ENCODE measurements around the gene DHRS3.
"Not testable (repeated sequence)": the region's sequence is repeated elsewhere in the genome, so short reads cannot be mapped to it uniquely, and the experiment has no call there.

The DHRS3 gene

DNA sequence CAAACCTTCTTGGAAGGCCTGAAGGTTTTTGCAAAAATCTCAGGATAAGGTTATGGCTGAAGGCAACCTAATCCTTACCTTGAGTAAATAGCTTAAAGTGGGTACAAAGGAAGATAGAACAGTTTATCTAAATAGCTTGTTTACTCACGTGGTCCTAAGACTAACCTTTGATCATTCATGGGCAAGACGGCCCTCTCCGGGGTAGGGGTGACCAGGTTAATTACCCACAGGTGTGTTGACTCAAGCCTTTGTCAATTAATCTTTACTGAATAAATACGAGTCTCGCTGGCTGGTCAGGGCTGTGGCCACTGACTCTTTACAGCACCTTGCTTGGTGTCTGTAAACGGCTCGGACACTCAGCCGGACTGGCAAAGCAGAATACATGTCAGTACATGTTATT is 36.6 kb upstream of the DHRS3 start:
- Histone ChIP-seq H3K36me3 (ENCODE audit: control insufficient read depth in 2 of 2, insufficient read depth in 2 of 2, low read length in 2 of 2) (no peaks in the 10 kb centered on the region), H3K4me1 (ENCODE audit: control insufficient read depth, insufficient read depth, low read length) (peaks cover 4% of the 10 kb centered on the region), H3K27me3 (ENCODE audit: control insufficient read depth in 1 of 2, insufficient read depth in 2 of 2, low read length in 2 of 2) (no peaks in the 10 kb centered on the region), H3K4me3 (ENCODE audit: low read length in 2 of 2) (no peak overlapping the region), H3K9ac (ENCODE audit: low read length in 2 of 2) (no peak overlapping the region), H3K9me3 (ENCODE audit: control insufficient read depth in 2 of 2, low read length in 2 of 2) (no peaks in the 10 kb centered on the region), H3K27ac (ENCODE audit: low read length) (no peak overlapping the region)

DNA sequence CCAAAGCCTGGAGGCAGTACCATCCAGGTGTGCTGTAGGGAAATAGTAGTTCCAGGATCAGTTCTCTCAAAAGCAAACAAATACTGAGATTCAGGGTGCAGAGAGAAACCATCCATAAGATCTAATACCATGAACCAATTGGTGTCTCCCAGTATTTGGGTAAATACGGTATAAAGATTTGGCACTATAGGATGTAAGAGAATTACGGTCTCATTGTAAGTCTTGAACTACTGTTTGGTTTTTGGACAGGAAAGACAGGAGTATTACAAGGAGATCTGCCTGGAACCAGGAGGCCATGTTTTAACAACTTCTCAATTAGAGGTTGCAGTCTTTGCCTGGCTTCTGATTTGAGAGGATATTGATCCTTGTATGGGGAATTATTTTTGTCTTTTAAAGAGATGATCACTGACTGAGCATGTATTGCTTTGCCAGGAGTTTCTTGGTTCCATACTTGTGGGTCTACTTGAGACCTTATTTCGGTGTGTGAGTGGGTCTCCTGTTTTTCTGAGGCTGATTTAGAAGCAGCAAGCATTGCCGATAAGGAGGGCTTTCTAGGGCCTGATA is 36.1 kb upstream of the DHRS3 start:
- Histone ChIP-seq H3K4me3 (ENCODE audit: low read length in 2 of 2) (no peak overlapping the region), H3K36me3 (ENCODE audit: control insufficient read depth in 2 of 2, insufficient read depth in 2 of 2, low read length in 2 of 2) (no peaks in the 10 kb centered on the region), H3K9ac (ENCODE audit: low read length in 2 of 2) (no peak overlapping the region), H3K4me1 (ENCODE audit: control insufficient read depth, insufficient read depth, low read length) (peaks cover 4% of the 10 kb centered on the region), H3K27me3 (ENCODE audit: control insufficient read depth in 1 of 2, insufficient read depth in 2 of 2, low read length in 2 of 2) (no peaks in the 10 kb centered on the region), H3K27ac (ENCODE audit: low read length) (no peak overlapping the region), H3K9me3 (ENCODE audit: control insufficient read depth in 2 of 2, low read length in 2 of 2) (no peaks in the 10 kb centered on the region)

DNA sequence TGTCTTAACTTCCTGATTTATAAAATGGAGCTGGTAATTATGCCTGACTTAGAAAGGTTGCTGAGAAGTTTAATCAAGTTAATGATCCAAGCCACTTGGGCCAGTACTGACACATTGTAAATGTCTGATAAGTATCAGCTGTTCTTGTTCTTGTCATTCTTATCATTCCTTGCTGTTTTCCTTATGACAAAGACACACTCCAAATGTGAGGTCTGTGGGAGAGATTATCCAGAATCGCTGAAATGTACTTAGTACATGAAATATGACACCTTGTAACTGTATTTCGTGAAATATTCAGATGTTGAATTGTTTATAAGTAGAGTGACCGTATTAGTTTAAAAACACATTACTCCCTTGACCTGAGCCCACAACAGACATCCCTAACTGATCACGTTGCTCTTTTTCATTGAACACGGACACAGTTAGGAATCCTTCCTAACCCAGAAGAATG is 32.0 kb upstream of the DHRS3 start:
- no peaks in the 10 kb centered on the region for H3K36me3 ChIP-seq (ENCODE audit: control insufficient read depth in 2 of 2, insufficient read depth in 2 of 2, low read length in 2 of 2)
- no peak overlapping the region for H3K4me3 ChIP-seq (ENCODE audit: low read length in 2 of 2)
- no peak overlapping the region for H3K27ac ChIP-seq (ENCODE audit: low read length)
- peaks cover 4% of the 10 kb centered on the region for H3K4me1 ChIP-seq (ENCODE audit: control insufficient read depth, insufficient read depth, low read length)
- H3K9ac ChIP-seq (ENCODE audit: low read length in 2 of 2) = no peak overlapping the region
- no peaks in the 10 kb centered on the region for H3K27me3 ChIP-seq (ENCODE audit: control insufficient read depth in 1 of 2, insufficient read depth in 2 of 2, low read length in 2 of 2)
- H3K9me3 ChIP-seq (ENCODE audit: control insufficient read depth in 2 of 2, low read length in 2 of 2) = no peaks in the 10 kb centered on the region

DNA sequence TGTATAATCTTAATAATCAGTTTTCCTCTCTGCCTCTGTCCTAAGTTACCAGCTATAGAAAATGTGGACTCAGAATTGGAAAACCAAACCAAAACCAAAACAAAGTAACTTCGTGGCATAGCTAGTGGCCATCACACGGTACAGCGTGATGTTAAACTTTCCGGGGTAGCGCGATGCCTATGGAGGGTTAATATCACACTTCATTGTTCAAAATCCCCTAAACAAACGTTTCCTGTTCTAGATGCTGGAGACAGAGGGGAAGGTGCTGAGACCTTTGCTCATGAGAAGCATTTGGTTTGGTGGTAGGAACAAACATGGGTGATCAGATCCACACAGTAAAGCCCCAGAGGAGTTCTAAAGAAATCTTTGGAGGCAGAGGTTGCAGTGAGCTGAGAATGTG is 30.7 kb upstream of the DHRS3 start:
- Histone ChIP-seq H3K4me1 (ENCODE audit: control insufficient read depth, insufficient read depth, low read length) (peaks cover 4% of the 10 kb centered on the region), H3K4me3 (ENCODE audit: low read length in 2 of 2) (no peak overlapping the region), H3K9ac (ENCODE audit: low read length in 2 of 2) (no peak overlapping the region), H3K36me3 (ENCODE audit: control insufficient read depth in 2 of 2, insufficient read depth in 2 of 2, low read length in 2 of 2) (no peaks in the 10 kb centered on the region), H3K27ac (ENCODE audit: low read length) (no peak overlapping the region), H3K27me3 (ENCODE audit: control insufficient read depth in 1 of 2, insufficient read depth in 2 of 2, low read length in 2 of 2) (no peaks in the 10 kb centered on the region), H3K9me3 (ENCODE audit: control insufficient read depth in 2 of 2, low read length in 2 of 2) (no peaks in the 10 kb centered on the region)

DNA sequence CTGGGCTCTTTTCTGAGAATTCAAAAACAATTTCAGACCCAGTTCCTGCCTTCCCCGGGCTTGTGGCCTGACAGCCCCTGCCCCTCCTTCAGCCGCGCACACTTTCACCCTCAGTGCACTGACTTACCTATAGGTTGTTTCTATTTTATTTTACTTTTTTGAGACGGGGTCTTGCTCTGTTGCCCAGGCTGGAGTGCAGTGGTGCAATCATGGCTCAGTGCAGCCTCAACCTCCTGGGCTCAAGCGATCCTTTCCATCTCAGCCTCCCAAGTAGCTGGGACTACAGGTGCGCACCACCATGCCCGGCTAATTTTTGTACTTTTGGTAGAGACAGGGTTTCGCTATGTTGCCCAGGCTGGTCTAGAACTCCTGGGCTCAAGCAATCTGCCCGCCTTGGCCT is 27.4 kb upstream of the DHRS3 start:
- H3K27me3 ChIP-seq (ENCODE audit: control insufficient read depth in 1 of 2, insufficient read depth in 2 of 2, low read length in 2 of 2); H3K9me3 ChIP-seq (ENCODE audit: control insufficient read depth in 2 of 2, low read length in 2 of 2); H3K4me3 ChIP-seq (ENCODE audit: low read length in 2 of 2); H3K4me1 ChIP-seq (ENCODE audit: control insufficient read depth, insufficient read depth, low read length); H3K27ac ChIP-seq (ENCODE audit: low read length); H3K9ac ChIP-seq (ENCODE audit: low read length in 2 of 2); H3K36me3 ChIP-seq (ENCODE audit: control insufficient read depth in 2 of 2, insufficient read depth in 2 of 2, low read length in 2 of 2): not testable (repeated sequence)

DNA sequence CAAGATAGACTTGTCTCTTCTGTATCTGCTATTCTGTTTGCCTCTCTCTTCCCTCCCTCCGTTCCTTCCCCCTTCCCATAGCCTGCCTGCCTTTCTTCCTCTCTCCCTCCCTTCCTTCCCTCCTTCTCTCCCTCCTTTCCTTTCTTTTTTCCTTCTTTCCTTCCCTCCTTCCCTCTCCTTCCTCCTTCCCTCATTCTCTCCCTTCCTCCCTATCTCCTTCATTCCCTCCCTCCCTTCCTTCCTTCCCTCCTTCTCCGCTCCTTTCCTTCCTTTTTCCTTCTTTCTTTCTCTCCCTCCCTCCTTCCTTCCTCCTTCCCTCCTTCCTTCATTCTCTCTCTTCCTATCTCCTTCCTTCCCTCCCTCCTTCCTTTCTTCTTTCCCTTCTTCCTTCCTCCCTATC is 26.8 kb upstream of the DHRS3 start:
- Histone ChIP-seq H3K9me3 (ENCODE audit: control insufficient read depth in 2 of 2, low read length in 2 of 2) (peaks cover 0 to 9% of the 10 kb centered on the region in 2 donors), H3K4me1 (ENCODE audit: control insufficient read depth, insufficient read depth, low read length) (no peaks in the 10 kb centered on the region), H3K9ac (ENCODE audit: low read length in 2 of 2) (no peak overlapping the region), H3K4me3 (ENCODE audit: low read length in 2 of 2) (no peak overlapping the region), H3K27me3 (ENCODE audit: control insufficient read depth in 1 of 2, insufficient read depth in 2 of 2, low read length in 2 of 2) (no peaks in the 10 kb centered on the region), H3K36me3 (ENCODE audit: control insufficient read depth in 2 of 2, insufficient read depth in 2 of 2, low read length in 2 of 2) (no peaks in the 10 kb centered on the region), H3K27ac (ENCODE audit: low read length) (no peak overlapping the region)

DNA sequence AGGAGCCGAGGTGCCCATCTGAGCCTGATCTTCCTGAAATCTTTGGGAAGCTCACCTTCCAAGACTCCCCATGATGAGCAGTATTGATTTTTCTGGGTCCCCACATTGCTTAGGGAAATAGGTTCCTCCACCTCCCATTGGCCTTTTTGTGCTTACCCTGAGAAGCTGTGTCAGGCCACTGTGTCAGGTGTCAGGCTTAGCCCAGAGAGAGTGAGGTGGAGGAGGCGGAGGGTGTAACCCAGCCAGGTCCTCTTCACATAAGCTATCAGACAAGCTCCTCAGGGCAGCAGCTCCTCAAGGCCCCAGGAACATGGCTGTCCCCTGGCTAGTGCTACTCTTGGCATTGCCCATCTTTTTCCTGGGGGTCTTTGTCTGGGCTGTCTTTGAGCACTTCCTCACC is 26.2 kb upstream of the DHRS3 start:
- Histone ChIP-seq H3K9ac (ENCODE audit: low read length in 2 of 2) (no peak overlapping the region), H3K27ac (ENCODE audit: low read length) (no peak overlapping the region), H3K4me3 (ENCODE audit: low read length in 2 of 2) (no peak overlapping the region), H3K36me3 (ENCODE audit: control insufficient read depth in 2 of 2, insufficient read depth in 2 of 2, low read length in 2 of 2) (no peaks in the 10 kb centered on the region), H3K4me1 (ENCODE audit: control insufficient read depth, insufficient read depth, low read length) (no peaks in the 10 kb centered on the region), H3K27me3 (ENCODE audit: control insufficient read depth in 1 of 2, insufficient read depth in 2 of 2, low read length in 2 of 2) (no peaks in the 10 kb centered on the region), H3K9me3 (ENCODE audit: control insufficient read depth in 2 of 2, low read length in 2 of 2) (peaks cover 0 to 14% of the 10 kb centered on the region in 2 donors)

DNA sequence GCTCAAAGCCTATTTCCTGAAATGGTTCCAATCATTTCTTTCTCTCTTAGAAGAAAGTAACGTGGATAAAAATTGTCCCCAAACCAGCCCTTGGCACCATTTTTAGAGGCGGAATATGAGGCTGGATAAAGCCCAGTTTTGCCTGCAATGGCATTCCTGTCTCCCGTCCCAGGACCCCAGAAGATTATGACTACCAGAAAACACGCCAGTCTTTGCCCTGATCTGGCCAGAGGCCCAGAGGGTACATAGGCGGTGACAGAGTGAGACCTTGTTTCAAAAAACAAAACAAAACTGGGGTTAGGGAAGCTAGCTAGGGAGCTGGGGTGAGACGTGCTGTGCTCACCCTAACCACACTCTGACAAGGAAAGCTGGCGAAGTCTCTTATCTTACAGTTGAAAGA is 25.8 kb upstream of the DHRS3 start, which contains the start of gene AADACL4:
Gene AADACL4 (plus strand): TSS at position 301 of the 400 bp plus-strand sequence. CDS start 462 bp downstream, outside the sequence.
- Histone ChIP-seq H3K4me1 (ENCODE audit: control insufficient read depth, insufficient read depth, low read length) (no peaks in the 10 kb centered on the region), H3K4me3 (ENCODE audit: low read length in 2 of 2) (no peak within 1 kb of the TSS), H3K27ac (ENCODE audit: low read length) (no peak within 1 kb of the TSS), H3K9me3 (ENCODE audit: control insufficient read depth in 2 of 2, low read length in 2 of 2) (peaks cover 0 to 17% of the 10 kb centered on the region in 2 donors), H3K36me3 (ENCODE audit: control insufficient read depth in 2 of 2, insufficient read depth in 2 of 2, low read length in 2 of 2) (no peaks in the 10 kb centered on the region), H3K27me3 (ENCODE audit: control insufficient read depth in 1 of 2, insufficient read depth in 2 of 2, low read length in 2 of 2) (no peaks in the 10 kb centered on the region), H3K9ac (ENCODE audit: low read length in 2 of 2) (no peak within 1 kb of the TSS)

DNA sequence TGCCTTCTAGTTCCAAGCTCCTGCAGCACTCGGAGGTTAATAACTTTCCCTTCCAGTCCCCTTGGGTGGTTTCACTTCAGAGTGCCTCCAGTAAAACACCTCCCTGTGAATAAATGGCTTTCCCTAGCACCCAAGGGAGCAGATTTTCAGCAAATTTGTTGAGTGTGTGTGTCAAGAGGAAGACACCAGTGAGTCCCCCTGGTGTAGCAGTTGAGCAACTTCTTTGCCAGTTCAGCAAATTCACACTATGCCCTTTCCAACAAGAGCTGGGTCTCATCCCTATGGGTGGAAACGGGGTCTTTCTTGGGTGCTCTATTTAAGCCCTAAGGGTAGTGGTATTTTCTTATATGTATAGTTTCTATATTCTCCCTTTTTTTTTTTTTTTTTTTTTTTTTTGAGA is 25.1 kb upstream of the DHRS3 start:
- Histone ChIP-seq H3K27ac (ENCODE audit: low read length) (no peak overlapping the region), H3K4me3 (ENCODE audit: low read length in 2 of 2) (no peak overlapping the region), H3K9me3 (ENCODE audit: control insufficient read depth in 2 of 2, low read length in 2 of 2) (peaks cover 0 to 17% of the 10 kb centered on the region in 2 donors), H3K4me1 (ENCODE audit: control insufficient read depth, insufficient read depth, low read length) (no peaks in the 10 kb centered on the region), H3K27me3 (ENCODE audit: control insufficient read depth in 1 of 2, insufficient read depth in 2 of 2, low read length in 2 of 2) (no peaks in the 10 kb centered on the region), H3K36me3 (ENCODE audit: control insufficient read depth in 2 of 2, insufficient read depth in 2 of 2, low read length in 2 of 2) (no peaks in the 10 kb centered on the region), H3K9ac (ENCODE audit: low read length in 2 of 2) (no peak overlapping the region)

DNA sequence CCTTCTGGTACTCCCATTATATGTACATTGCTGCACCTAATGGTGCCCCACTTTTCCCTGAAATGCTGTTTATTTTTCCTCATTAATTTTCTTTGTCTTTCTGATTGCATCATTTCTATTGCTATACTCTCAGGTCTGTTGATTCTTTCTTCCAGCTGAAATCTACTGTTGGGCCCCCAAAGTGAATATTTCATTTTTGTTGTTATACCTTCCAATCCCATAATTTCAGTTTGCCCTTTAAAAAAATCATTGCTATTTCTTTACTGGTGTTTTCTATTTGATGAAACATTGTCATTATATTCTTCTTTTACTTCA is 22.9 kb upstream of the DHRS3 start:
- Histone ChIP-seq H3K9me3 (ENCODE audit: control insufficient read depth in 2 of 2, low read length in 2 of 2) (peaks cover 0 to 17% of the 10 kb centered on the region in 2 donors), H3K36me3 (ENCODE audit: control insufficient read depth in 2 of 2, insufficient read depth in 2 of 2, low read length in 2 of 2) (no peaks in the 10 kb centered on the region), H3K4me1 (ENCODE audit: control insufficient read depth, insufficient read depth, low read length) (peaks cover 3% of the 10 kb centered on the region), H3K27me3 (ENCODE audit: control insufficient read depth in 1 of 2, insufficient read depth in 2 of 2, low read length in 2 of 2) (no peaks in the 10 kb centered on the region), H3K9ac (ENCODE audit: low read length in 2 of 2) (no peak overlapping the region), H3K27ac (ENCODE audit: low read length) (no peak overlapping the region), H3K4me3 (ENCODE audit: low read length in 2 of 2) (no peak overlapping the region)

DNA sequence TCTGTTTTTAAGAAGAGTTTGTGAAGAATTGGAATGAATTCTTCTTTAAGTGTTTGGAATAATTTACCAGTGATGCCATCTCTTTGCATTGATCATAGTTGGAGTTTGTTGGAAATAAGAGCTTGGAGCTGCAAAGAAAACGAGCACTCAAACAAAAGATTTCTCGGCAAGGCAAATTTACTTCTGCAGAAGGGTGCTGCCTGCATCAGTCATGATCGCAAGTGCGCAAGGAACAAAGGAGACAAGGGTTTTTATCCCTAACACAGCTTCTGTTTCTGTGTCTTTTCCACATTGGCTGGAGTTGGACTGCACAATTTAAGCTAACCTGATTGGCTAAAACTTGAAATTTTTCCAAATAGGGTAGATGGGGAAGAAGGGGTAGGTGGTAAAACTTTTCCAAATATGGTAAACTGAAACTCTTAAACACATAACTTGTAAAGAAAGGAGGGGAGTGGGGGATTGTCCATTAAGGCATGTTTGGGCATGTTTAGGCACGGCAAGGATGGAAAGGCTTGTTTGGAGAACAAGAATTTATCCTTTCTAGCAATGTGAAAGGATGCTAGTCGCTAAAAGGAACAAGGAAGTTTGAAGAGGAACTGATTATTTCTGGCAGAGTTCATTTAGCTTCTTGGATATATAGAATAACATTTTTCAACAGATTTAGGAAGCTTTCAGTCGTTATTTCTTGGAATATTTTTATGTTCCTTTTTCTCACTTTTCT is 22.4 kb upstream of the DHRS3 start:
- Histone ChIP-seq H3K27me3 (ENCODE audit: control insufficient read depth in 1 of 2, insufficient read depth in 2 of 2, low read length in 2 of 2) (no peaks in the 10 kb centered on the region), H3K4me1 (ENCODE audit: control insufficient read depth, insufficient read depth, low read length) (peaks cover 3% of the 10 kb centered on the region), H3K4me3 (ENCODE audit: low read length in 2 of 2) (no peak overlapping the region), H3K9me3 (ENCODE audit: control insufficient read depth in 2 of 2, low read length in 2 of 2) (peaks cover 0 to 17% of the 10 kb centered on the region in 2 donors), H3K27ac (ENCODE audit: low read length) (no peak overlapping the region), H3K36me3 (ENCODE audit: control insufficient read depth in 2 of 2, insufficient read depth in 2 of 2, low read length in 2 of 2) (no peaks in the 10 kb centered on the region), H3K9ac (ENCODE audit: low read length in 2 of 2) (no peak overlapping the region)
